ENCODE results near the gene CST9.
A peak's percentile ranks its signal among the peaks of the same experiment; 100 is the strongest.
"Not testable (repeated sequence)": the region's sequence is repeated elsewhere in the genome, so short reads cannot be mapped to it uniquely, and the experiment has no call there.

Gene CST9

DNA sequence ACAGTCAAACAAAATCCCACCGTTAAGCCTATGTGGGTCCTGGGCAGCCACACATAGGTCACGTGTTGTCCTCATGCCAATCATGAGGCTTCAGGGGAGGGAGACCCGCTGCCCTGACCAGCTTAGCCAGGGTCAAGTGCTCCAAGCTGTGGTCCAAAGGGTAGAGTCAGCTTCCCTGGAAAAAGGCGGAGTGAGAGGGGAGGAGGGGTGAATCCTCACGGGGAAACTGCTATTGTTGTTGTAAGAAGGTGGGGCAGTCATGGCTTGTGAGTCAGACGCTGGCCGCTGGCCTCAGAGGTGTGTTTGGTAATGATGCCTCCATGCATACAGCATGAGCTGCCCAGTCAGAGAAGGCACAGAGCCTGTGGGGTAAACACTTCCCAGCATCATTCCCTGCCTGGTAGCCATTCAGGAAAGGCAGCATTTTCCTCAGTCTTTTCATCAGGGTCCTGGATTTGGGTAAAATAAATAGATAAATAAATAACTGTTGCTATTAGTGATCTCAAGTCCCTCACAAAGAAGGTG, 23.4 kb upstream of the CST9 start:
- Histone ChIP-seq H3K9ac (ENCODE audit: low read length) (no peak overlapping the region), H3K9me3 (ENCODE audit: low read length) (no peaks in the 10 kb centered on the region), H3K27me3 (ENCODE audit: control insufficient read depth in 1 of 2, insufficient read depth in 2 of 2, low read length in 2 of 2) (no peaks in the 10 kb centered on the region), H3K36me3 (ENCODE audit: insufficient read depth, low read length) (peaks cover 10% of the 10 kb centered on the region), H3K4me3 (ENCODE audit: low read depth in 1 of 2, low read length in 2 of 2) (no peak overlapping the region), H3K4me1 (ENCODE audit: insufficient read depth, low read length) (peaks cover 7% of the 10 kb centered on the region), H3K27ac (ENCODE audit: low read depth, low read length) (no peak overlapping the region)

- Histone ChIP-seq H3K27ac (ENCODE audit: low read depth, low read length) (no peak overlapping the region), H3K9ac (ENCODE audit: low read length) (no peak overlapping the region), H3K4me1 (ENCODE audit: insufficient read depth, low read length) (peaks cover 12% of the 10 kb centered on the region), H3K4me3 (ENCODE audit: low read depth in 1 of 2, low read length in 2 of 2) (no peak overlapping the region), H3K27me3 (ENCODE audit: control insufficient read depth in 1 of 2, insufficient read depth in 2 of 2, low read length in 2 of 2) (no peaks in the 10 kb centered on the region), H3K9me3 (ENCODE audit: low read length) (no peaks in the 10 kb centered on the region), H3K36me3 (ENCODE audit: insufficient read depth, low read length) (peaks cover 10% of the 10 kb centered on the region)
Measured at GRCh38 chr20:23628402-23629016, 22.8 kb upstream of the CST9 start.

- Histone ChIP-seq H3K36me3 (ENCODE audit: insufficient read depth, low read length) (peaks cover 6% of the 10 kb centered on the region), H3K9ac (ENCODE audit: low read length) (no peak overlapping the region), H3K4me3 (ENCODE audit: low read depth in 1 of 2, low read length in 2 of 2) (no peak overlapping the region), H3K27me3 (ENCODE audit: control insufficient read depth in 1 of 2, insufficient read depth in 2 of 2, low read length in 2 of 2) (no peaks in the 10 kb centered on the region), H3K27ac (ENCODE audit: low read depth, low read length) (no peak overlapping the region), H3K4me1 (ENCODE audit: insufficient read depth, low read length) (peaks cover 19% of the 10 kb centered on the region), H3K9me3 (ENCODE audit: low read length) (no peaks in the 10 kb centered on the region)
Measured at GRCh38 chr20:23627501-23627900, 21.8 kb upstream of the CST9 start.

GRCh38 chr20:23626040-23626620, 20.4 kb upstream of the CST9 start:
- Histone ChIP-seq H3K4me1 (ENCODE audit: insufficient read depth, low read length) (peaks cover 20% of the 10 kb centered on the region), H3K27me3 (ENCODE audit: control insufficient read depth in 1 of 2, insufficient read depth in 2 of 2, low read length in 2 of 2) (no peaks in the 10 kb centered on the region), H3K36me3 (ENCODE audit: insufficient read depth, low read length) (no peaks in the 10 kb centered on the region), H3K9ac (ENCODE audit: low read length) (no peak overlapping the region), H3K9me3 (ENCODE audit: low read length) (no peaks in the 10 kb centered on the region), H3K27ac (ENCODE audit: low read depth, low read length) (no peak overlapping the region), H3K4me3 (ENCODE audit: low read depth in 1 of 2, low read length in 2 of 2) (no peak overlapping the region)

DNA sequence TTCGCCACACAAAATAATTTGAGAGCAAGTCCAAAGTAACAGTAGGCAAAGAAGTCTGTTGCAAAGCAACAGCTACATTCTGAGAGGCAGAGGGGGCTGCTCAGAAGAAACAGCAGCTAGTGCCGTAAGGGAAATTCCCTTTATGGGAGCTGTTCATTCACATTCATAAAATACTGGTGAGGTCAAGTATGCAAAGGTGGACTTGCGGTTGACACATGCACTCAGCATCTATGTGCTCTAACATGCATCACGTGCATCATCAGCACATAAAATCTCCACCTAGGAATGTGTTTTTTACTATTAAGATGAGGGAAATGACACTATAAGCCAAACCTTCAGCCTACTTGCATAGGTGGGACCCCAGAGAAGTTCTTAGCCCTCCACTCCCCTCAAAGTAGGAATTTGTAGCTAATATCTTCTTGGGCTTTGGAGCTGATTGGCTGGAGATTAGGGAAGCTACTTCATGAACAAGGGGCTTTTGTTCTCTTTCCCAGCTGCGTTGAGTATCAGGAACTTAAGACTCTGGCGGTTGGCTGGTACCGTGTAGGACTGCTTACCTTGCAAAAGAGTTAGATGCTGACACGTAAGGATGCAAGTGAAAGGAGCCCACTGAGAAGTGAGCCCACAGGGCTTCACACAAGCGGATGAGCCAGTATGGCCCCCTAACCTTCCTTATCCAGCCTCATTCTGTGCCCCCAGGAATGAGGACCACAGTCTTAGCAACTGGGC, 19.7 kb upstream of the CST9 start:
- Histone ChIP-seq H3K9me3 (ENCODE audit: low read length) (no peaks in the 10 kb centered on the region), H3K9ac (ENCODE audit: low read length) (no peak overlapping the region), H3K36me3 (ENCODE audit: insufficient read depth, low read length) (no peaks in the 10 kb centered on the region), H3K4me1 (ENCODE audit: insufficient read depth, low read length) (peaks cover 20% of the 10 kb centered on the region), H3K27me3 (ENCODE audit: control insufficient read depth in 1 of 2, insufficient read depth in 2 of 2, low read length in 2 of 2) (no peaks in the 10 kb centered on the region), H3K27ac (ENCODE audit: low read depth, low read length) (no peak overlapping the region), H3K4me3 (ENCODE audit: low read depth in 1 of 2, low read length in 2 of 2) (no peak overlapping the region)

- no peaks in the 10 kb centered on the region for H3K36me3 ChIP-seq (ENCODE audit: insufficient read depth, low read length)
- H3K9ac ChIP-seq (ENCODE audit: low read length), result no peak overlapping the region
- no peaks in the 10 kb centered on the region for H3K27me3 ChIP-seq (ENCODE audit: control insufficient read depth in 1 of 2, insufficient read depth in 2 of 2, low read length in 2 of 2)
- H3K4me3 ChIP-seq (ENCODE audit: low read depth in 1 of 2, low read length in 2 of 2), result no peak overlapping the region
- H3K4me1 ChIP-seq (ENCODE audit: insufficient read depth, low read length), result peaks cover 16% of the 10 kb centered on the region
- H3K9me3 ChIP-seq (ENCODE audit: low read length), result no peaks in the 10 kb centered on the region
- peak overlapping the region; percentile 6 for H3K27ac ChIP-seq (ENCODE audit: low read depth, low read length)
Measured at GRCh38 chr20:23624324-23624691, 18.6 kb upstream of the CST9 start.

- no peaks in the 10 kb centered on the region for H3K27me3 ChIP-seq (ENCODE audit: control insufficient read depth in 1 of 2, insufficient read depth in 2 of 2, low read length in 2 of 2)
- H3K9me3 ChIP-seq (ENCODE audit: low read length), result no peaks in the 10 kb centered on the region
- peaks cover 16% of the 10 kb centered on the region for H3K4me1 ChIP-seq (ENCODE audit: insufficient read depth, low read length)
- H3K9ac ChIP-seq (ENCODE audit: low read length), result no peak overlapping the region
- H3K27ac ChIP-seq (ENCODE audit: low read depth, low read length), result peak overlapping the region; percentile 6
- H3K4me3 ChIP-seq (ENCODE audit: low read depth in 1 of 2, low read length in 2 of 2), result no peak overlapping the region
- H3K36me3 ChIP-seq (ENCODE audit: insufficient read depth, low read length), result no peaks in the 10 kb centered on the region
Measured at GRCh38 chr20:23623666-23624323, 18.1 kb upstream of the CST9 start.

- H3K27ac ChIP-seq (ENCODE audit: low read depth, low read length), result peak overlapping the region; percentile 63
- H3K9ac ChIP-seq (ENCODE audit: low read length), result no peak overlapping the region
- H3K4me1 ChIP-seq (ENCODE audit: insufficient read depth, low read length), result peaks cover 16% of the 10 kb centered on the region
- peak overlapping the region in 1 of 2 donors; percentile 35 for H3K4me3 ChIP-seq (ENCODE audit: low read depth in 1 of 2, low read length in 2 of 2)
- H3K27me3 ChIP-seq (ENCODE audit: control insufficient read depth in 1 of 2, insufficient read depth in 2 of 2, low read length in 2 of 2), result no peaks in the 10 kb centered on the region
- H3K36me3 ChIP-seq (ENCODE audit: insufficient read depth, low read length), result no peaks in the 10 kb centered on the region
- H3K9me3 ChIP-seq (ENCODE audit: low read length), result no peaks in the 10 kb centered on the region
Measured at GRCh38 chr20:23622839-23623343, 17.2 kb upstream of the CST9 start.

DNA sequence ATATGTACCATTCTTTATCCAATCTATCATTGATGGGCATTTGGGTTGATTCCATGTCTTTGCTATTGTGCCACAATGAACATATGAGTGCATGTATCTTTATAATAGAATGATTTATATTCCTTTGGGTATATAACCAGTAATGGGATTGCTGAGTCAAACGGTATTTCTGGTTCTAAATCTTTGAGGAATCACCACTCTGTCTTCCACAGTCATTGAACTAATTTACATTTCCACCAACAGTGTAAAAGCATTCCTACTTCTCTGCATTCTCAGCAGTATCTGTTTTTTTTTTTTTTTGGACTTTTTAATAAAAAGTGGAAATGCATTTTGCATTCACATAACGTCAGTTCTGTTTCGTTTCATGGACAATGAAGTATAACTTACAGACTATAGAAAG, 16.7 kb upstream of the CST9 start:
- H3K27ac ChIP-seq (ENCODE audit: low read depth, low read length), result peak overlapping the region; percentile 63
- not testable (repeated sequence) for H3K27me3 ChIP-seq (ENCODE audit: control insufficient read depth in 1 of 2, insufficient read depth in 2 of 2, low read length in 2 of 2); H3K4me3 ChIP-seq (ENCODE audit: low read depth in 1 of 2, low read length in 2 of 2); H3K9ac ChIP-seq (ENCODE audit: low read length); H3K9me3 ChIP-seq (ENCODE audit: low read length); H3K36me3 ChIP-seq (ENCODE audit: insufficient read depth, low read length)
- H3K4me1 ChIP-seq (ENCODE audit: insufficient read depth, low read length), result peaks cover 16% of the 10 kb centered on the region

DNA sequence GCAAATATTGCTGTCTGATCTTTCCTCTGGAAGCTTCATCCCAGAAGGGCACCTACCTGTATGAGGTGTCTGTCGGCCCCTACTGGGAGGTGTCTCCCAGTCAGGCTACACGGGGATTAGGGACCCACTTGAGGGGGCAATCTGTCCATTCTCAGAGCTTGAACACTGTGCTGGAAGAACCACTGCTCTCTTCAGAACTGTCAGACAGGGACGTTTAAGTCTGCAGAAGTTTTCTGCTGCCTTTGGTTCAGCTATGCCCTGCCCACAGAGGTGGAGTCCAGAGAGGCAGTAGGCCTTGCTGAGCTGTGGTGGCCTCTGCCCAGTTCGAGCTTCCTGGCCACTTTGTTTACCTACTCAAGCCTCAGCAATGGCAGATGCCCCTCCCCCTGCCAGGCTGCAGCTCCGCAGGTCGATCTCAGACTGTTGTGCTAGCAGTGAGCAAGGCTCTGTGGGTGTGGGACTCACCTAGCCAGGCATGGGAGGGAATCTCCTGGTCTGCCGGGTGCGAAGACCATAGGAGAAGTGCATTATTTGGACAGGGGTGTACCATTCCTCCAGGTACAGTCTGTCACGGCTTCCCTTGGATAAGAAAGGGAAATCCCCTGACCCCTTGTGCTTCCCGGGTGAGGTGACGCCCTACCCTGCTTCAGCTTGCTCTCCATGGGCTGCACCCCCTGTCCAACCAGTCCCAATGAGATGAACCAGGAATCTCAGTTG, 15.1 kb upstream of the CST9 start:
- H3K36me3 ChIP-seq (ENCODE audit: insufficient read depth, low read length); H3K9me3 ChIP-seq (ENCODE audit: low read length); H3K4me3 ChIP-seq (ENCODE audit: low read depth in 1 of 2, low read length in 2 of 2); H3K9ac ChIP-seq (ENCODE audit: low read length); H3K27ac ChIP-seq (ENCODE audit: low read depth, low read length); H3K27me3 ChIP-seq (ENCODE audit: control insufficient read depth in 1 of 2, insufficient read depth in 2 of 2, low read length in 2 of 2): not testable (repeated sequence)
- H3K4me1 ChIP-seq (ENCODE audit: insufficient read depth, low read length), result peaks cover 16% of the 10 kb centered on the region

GRCh38 chr20:23614163-23614562, 8.4 kb upstream of the CST9 start:
- Histone ChIP-seq H3K27me3 (ENCODE audit: control insufficient read depth in 1 of 2, insufficient read depth in 2 of 2, low read length in 2 of 2) (no peaks in the 10 kb centered on the region), H3K9ac (ENCODE audit: low read length) (no peak overlapping the region), H3K9me3 (ENCODE audit: low read length) (no peaks in the 10 kb centered on the region), H3K27ac (ENCODE audit: low read depth, low read length) (no peak overlapping the region), H3K36me3 (ENCODE audit: insufficient read depth, low read length) (no peaks in the 10 kb centered on the region), H3K4me3 (ENCODE audit: low read depth in 1 of 2, low read length in 2 of 2) (no peak overlapping the region), H3K4me1 (ENCODE audit: insufficient read depth, low read length) (peaks cover 22% of the 10 kb centered on the region)

Data from muscle layer of colon (tissue), 2 donors.